Psoas muscle (tissue), 8 donors: ENCODE data around the gene SRD5A3. TPM values are rescaled to one million over a fixed set of nuclear protein-coding genes. Genes with fewer than 3 reads are reported as not detected.

Experiments used
- ATAC-seq, 4 donors: fragments of 200-7000 bp; cut with Tn5 transposase; one replicate each; pipeline ENCODE4 v1.9.1; 2020; ENCODE audit warnings: moderate library complexity in 3 of 4, mild to moderate bottlenecking in 2 of 4
- DNase-seq, 2 donors: peaks; one replicate each; pipeline ENCODE4 v3.0.0-alpha.2; 2020
- H3K27ac ChIP-seq: fragments of 200-600 bp; one replicate; pipeline ENCODE4 v1.8.0; 2022
- H3K27me3 ChIP-seq, 3 donors: fragments of 200-600 bp in 1 of 3; one replicate each; pipeline versions ENCODE4 v1.6.1 to v1.8.0; 2013 to 2022; ENCODE audit warnings: low read length in 2 of 3, mild to moderate bottlenecking in 2 of 3, moderate library complexity in 1 of 3; ENCODE audit not compliant: insufficient read depth in 3 of 3
- H3K36me3 ChIP-seq, 2 donors: fragments of 200-600 bp in 1 of 2; one replicate each; pipeline versions ENCODE4 v1.6.1 to v1.8.0; 2013 to 2022; ENCODE audit warnings: low read depth in 1 of 2, mild to moderate bottlenecking in 1 of 2, moderate library complexity in 1 of 2; ENCODE audit not compliant: insufficient read depth in 1 of 2
- H3K4me1 ChIP-seq: fragments of 200-600 bp; one replicate; pipeline ENCODE4 v1.8.0; 2022
- H3K4me3 ChIP-seq: fragments of 200-600 bp; one replicate; pipeline ENCODE4 v1.8.0; 2022; ENCODE audit warnings: mild to moderate bottlenecking
- H3K9me3 ChIP-seq: fragments of 200-600 bp; one replicate; pipeline ENCODE4 v1.8.0; 2022
- WGBS, 3 donors: extraction: QIAGEN DNeasy Blood & Tissue Kit; methylation state at CpG; one replicate each; pipeline versions ENCODE4 v1.1.6 to v1.1.7; 2013; 5-methylcytosine and 5-hydroxymethylcytosine counted together
- intact Hi-C, 2 donors: fragments of 100-400 bp; cut with DNase I; formaldehyde crosslinking; loops; one replicate each; pipeline versions ENCODE4 v1.11.0 to v1.14.2; 2022
- polyA plus RNA-seq, 3 donors: library from polyadenylated mRNA; stranded (reverse); fragments of 200-250 nt; gene quantifications; one replicate each; pipeline ENCODE4 v1.2.3, GENCODE V29; 2013
- total RNA-seq, 4 donors: library from RNA; stranded (reverse); fragmentation: NEBNext Ultra II Directional in 2 of 4; extraction: Animal tissue kit (Norgen Biotek cat#: 25700) in 2 of 4; gene quantifications; one replicate each; pipeline versions ENCODE4 v1.2.1 to v1.2.4, GENCODE V29; 2021 to 2023
- TF ChIP-seq, protein P1 (sequence below): fragments of 200-600 bp; IDR thresholded peaks from one replicate; pipeline ENCODE4 v1.8.0; 2022; ENCODE audit warnings: antibody characterized with exemption
- donor health status: healthy with polysubstance abuse.
- donor health status: DM: no; HTN: no; CAD: no; lungs with moderate emphysema.
- donor health status: Bipolar disorder and iron deficiency.
- donor health status: healthy.
- donor health status: DM: yes; HTN: yes; CAD: no.
- donor health status: DM: no; HTN: no; CAD: no.
- donor health status: DM: no; HTN: no; CAD: no.
- donor health status: DM: yes; HTN: yes; CAD: no.

SRD5A3 gene
- total and polyA plus RNA-seq, 7 donors, result 2.1 to 8.6 (median 4.0) TPM

DNA sequence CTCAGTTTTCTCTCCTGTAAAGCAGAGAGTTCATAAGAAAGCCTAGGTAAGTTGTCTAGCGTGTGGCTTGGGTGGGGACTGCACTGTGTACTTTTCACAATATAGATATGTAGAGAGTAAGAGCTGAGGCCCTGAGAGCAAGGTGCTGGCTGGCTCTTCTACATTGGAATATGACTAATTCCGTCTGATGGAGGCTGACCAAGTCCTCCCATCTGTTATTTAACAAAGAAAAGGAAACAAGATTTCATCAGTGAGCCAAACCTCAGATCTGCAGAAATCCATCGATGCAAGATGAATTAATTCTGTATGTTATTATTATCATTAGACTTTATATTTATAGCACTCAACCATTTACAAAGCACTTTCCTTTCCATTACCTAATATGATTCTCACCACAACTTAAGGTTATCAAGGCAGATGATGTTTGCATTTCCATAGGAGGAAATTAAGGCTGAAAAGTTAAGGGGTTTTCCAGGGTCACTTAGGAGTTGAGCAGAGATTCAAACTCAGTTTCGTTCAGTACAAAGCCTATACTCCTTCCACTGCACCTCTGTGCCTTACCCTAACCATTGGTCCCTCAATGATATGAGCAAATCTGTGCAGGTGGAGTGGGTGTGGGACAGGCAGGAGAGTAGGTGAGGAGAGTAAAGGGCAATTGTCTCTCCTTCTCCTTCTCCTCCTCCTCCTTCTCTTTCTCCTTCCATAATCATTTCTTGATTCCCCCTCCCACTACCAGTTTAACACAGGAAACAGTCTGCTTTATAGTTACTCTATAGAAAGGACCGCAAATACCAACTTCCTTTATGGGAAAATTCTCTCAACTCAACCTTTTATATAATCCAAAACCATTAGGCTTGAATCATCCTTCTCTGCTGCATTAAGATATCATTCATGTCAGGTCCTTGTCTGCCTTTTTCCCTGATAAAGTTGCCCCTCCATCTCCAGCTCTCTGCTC lies 27.6 kb upstream of the SRD5A3 start:
- H3K27me3 ChIP-seq, result no peaks in the 10 kb centered on the region
- H3K9me3 ChIP-seq, result no peaks in the 10 kb centered on the region
- ATAC-seq (no peak), DNase-seq (no peak)
- H3K4me1 ChIP-seq, result no peaks in the 10 kb centered on the region
- H3K4me3 ChIP-seq, result no peak overlapping the region
- H3K27ac ChIP-seq, result no peak overlapping the region
- no peaks in the 10 kb centered on the region for H3K36me3 ChIP-seq
- intact Hi-C loops, result loop anchor here in 1 of 2 donors (10.0 kb wide), 1 partner anchor 416 kb away; no protein-coding TSS in a partner anchor
- 54 to 57% (median 56%) methylated on average over 5 of the region's 5 CpGs for WGBS, 3 donors
- TF ChIP-seq, protein P1, sequence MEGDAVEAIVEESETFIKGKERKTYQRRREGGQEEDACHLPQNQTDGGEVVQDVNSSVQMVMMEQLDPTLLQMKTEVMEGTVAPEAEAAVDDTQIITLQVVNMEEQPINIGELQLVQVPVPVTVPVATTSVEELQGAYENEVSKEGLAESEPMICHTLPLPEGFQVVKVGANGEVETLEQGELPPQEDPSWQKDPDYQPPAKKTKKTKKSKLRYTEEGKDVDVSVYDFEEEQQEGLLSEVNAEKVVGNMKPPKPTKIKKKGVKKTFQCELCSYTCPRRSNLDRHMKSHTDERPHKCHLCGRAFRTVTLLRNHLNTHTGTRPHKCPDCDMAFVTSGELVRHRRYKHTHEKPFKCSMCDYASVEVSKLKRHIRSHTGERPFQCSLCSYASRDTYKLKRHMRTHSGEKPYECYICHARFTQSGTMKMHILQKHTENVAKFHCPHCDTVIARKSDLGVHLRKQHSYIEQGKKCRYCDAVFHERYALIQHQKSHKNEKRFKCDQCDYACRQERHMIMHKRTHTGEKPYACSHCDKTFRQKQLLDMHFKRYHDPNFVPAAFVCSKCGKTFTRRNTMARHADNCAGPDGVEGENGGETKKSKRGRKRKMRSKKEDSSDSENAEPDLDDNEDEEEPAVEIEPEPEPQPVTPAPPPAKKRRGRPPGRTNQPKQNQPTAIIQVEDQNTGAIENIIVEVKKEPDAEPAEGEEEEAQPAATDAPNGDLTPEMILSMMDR, result no peak

DNA sequence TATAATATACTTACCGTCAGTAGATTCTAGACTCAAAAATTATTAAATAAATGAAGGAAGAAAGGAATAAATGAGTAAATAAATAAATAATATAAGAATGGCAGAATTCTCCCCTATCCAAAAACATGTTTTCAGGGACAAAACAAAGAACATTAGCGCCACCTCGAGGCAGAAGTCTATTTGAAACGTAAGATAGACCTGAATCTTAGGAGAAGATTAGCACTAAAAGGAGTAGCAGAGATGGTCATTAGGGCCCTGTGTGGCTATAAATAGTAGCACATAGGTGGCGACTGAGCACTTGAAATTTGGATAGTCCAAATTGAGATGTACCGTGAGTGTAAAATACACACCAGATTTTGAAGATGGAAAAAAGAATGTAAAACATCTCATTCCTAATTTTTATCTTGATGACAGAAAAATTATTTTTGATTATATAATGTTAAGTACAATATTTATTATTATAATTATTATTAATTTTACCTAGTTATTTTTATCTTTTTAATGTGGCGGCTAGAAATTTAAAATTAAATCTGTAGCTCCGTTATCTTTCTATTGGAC lies 24.3 kb upstream of the SRD5A3 start:
- no peaks in the 10 kb centered on the region for H3K4me1 ChIP-seq
- TF ChIP-seq, protein P1, result peak; percentile 52
- H3K9me3 ChIP-seq, result no peaks in the 10 kb centered on the region
- no peak for ATAC-seq
- no peaks in the 10 kb centered on the region for H3K27me3 ChIP-seq
- WGBS, 3 donors, result 22 to 23% (median 23%) methylated on average over 8 of the region's 8 CpGs
- H3K36me3 ChIP-seq, result no peaks in the 10 kb centered on the region
- DNase-seq, result peak in 1 of 2 donors; percentile 29
- no peak overlapping the region for H3K27ac ChIP-seq
- intact Hi-C loops, result loop anchor here (5.0 to 10.0 kb wide), 2 partner anchors 317 to 324 kb away; no protein-coding TSS in a partner anchor
- H3K4me3 ChIP-seq, result no peak overlapping the region

DNA sequence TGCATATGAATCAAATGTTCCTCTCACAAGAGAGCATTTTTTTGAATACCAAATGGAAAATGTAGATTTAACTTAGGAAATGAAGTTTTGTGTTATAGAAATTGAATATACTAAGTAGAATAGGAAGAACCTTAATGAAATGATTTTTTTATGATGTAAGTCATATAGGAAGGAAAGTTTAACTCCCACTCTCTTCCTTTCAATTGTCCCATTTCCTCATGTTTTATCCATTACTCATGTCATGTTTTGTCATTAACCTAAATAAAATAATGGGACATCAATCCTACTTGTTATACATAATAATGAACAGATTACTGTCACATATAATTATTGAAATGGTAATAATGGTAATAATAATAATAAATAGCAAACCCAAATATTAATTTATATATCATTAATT lies 22.7 kb upstream of the SRD5A3 start:
- TF ChIP-seq, protein P1, result no peak

DNA sequence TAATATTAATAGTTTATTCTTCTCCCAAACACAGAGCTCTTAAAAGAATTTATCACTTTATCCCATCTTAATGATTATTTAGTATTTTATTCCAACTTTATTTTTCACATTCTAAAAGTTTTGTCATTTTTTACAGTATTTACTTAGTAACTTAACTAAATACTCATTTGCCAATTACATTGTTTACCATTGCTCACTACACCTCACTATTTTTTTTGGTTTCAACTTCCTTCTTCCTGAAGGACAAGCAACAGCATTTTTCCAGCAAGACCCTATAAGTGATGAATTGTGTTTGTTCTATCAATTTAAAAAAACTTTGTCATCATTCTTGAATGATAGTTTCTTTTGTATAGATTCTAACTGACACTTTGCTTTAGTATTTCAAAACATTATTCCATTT lies 19.4 kb upstream of the SRD5A3 start:
- intact Hi-C loops, result loop anchor here in 1 of 2 donors (10.0 kb wide), 1 partner anchor 322 kb away; no protein-coding TSS in a partner anchor
- no peaks in the 10 kb centered on the region for H3K27me3 ChIP-seq
- no peak overlapping the region for H3K27ac ChIP-seq
- no peaks in the 10 kb centered on the region for H3K36me3 ChIP-seq
- no peaks in the 10 kb centered on the region for H3K9me3 ChIP-seq
- no peaks in the 10 kb centered on the region for H3K4me1 ChIP-seq
- ATAC-seq (no peak), DNase-seq (no peak)
- TF ChIP-seq, protein P1, result no peak
- H3K4me3 ChIP-seq, result no peak overlapping the region

More for the DNA sequence above, 22.7 kb upstream of the SRD5A3 start:
- Histone ChIP-seq H3K4me1 (no peaks in the 10 kb centered on the region), H3K9me3 (no peaks in the 10 kb centered on the region), H3K27me3 (no peaks in the 10 kb centered on the region), H3K27ac (no peak overlapping the region), H3K4me3 (no peak overlapping the region), H3K36me3 (no peaks in the 10 kb centered on the region)
- intact Hi-C loops, result loop anchor here (5.0 to 10.0 kb wide), 2 partner anchors 319 to 326 kb away; no protein-coding TSS in a partner anchor
- ATAC-seq (no peak), DNase-seq (no peak)
